Suprapubic skin (tissue), 3 donors: Measurements from ENCODE around the gene GNAZ.

Experiments
- EP300 ChIP-seq: sonication (generic); formaldehyde crosslinking; IDR thresholded peaks from one replicate; pipeline ENCODE4 v1.6.1; 2017; ENCODE audit warnings: antibody characterized with exemption
- POLR2A ChIP-seq, 2 donors: fragments of 450-650 bp; IDR thresholded peaks; one replicate each; pipeline ENCODE4 v1.6.1; 2017; ENCODE audit warnings: antibody characterized with exemption in 2 of 2, mild to moderate bottlenecking in 2 of 2, moderate library complexity in 2 of 2
- TF ChIP-seq, protein P1 (sequence below), 2 donors: fragments of 200-600 bp in 1 of 2; fragments of 450-650 bp in 1 of 2; sonication (generic) in 1 of 2; IDR thresholded peaks; one replicate each; pipeline ENCODE4 v1.5.1; 2016 to 2019; ENCODE audit warnings: antibody characterized with exemption in 2 of 2, mild to moderate bottlenecking in 1 of 2, moderate library complexity in 1 of 2

GRCh38 chr22:23100124-23100801 lies 29.9 kb downstream of the GNAZ start:
- TF ChIP-seq, protein P1, sequence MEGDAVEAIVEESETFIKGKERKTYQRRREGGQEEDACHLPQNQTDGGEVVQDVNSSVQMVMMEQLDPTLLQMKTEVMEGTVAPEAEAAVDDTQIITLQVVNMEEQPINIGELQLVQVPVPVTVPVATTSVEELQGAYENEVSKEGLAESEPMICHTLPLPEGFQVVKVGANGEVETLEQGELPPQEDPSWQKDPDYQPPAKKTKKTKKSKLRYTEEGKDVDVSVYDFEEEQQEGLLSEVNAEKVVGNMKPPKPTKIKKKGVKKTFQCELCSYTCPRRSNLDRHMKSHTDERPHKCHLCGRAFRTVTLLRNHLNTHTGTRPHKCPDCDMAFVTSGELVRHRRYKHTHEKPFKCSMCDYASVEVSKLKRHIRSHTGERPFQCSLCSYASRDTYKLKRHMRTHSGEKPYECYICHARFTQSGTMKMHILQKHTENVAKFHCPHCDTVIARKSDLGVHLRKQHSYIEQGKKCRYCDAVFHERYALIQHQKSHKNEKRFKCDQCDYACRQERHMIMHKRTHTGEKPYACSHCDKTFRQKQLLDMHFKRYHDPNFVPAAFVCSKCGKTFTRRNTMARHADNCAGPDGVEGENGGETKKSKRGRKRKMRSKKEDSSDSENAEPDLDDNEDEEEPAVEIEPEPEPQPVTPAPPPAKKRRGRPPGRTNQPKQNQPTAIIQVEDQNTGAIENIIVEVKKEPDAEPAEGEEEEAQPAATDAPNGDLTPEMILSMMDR (IDR thresholded peaks at IDR 0.05): no peak
- TF ChIP-seq POLR2A (IDR thresholded peaks at IDR 0.05) (no peak), EP300 (no peak)
